DMS79 (cell line): ENCODE results near the gene ATP6V1A.

Experiments used
- DNase-seq: peaks from one replicate; lab custom pipeline; 2025; lab: John Stamatoyannopoulos, UW

ATP6V1A gene

DNA sequence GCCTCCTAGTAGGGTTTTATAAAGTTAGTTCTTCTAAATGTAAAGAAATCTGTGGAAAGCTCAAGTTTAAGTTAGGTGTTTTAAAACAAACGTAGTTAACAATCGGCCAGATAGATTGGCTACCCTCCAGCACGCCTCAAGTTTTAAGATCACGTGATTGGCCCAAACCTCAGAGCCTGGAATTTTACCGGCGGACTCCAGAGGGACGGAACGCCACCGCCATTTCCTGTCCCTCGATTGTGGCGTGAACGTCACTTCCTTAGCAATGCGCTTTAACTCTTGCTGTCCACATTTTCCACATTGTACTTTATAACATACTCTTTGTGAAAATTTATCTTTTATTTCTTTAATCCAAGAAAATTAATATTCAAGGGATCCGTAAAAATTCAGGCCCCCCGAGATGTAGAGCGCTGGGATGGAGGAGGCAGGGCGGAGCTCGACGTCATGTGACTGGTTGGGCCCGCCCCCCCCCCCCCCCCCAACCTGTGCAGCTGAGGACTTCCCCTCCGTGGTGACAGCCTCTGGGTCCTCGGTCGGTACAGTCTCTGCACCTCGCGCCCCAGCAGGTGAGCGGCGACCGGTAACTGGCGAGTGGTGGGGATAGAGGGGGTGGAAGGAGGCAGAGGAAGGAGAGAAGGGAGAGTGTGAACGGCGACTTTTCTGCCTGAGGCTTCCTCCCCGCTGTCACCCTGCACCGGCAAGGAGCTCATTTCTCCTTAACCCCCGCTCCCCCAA is at the start of gene ATP6V1A:
TSS of gene ATP6V1A (plus strand) at position 488 of the 735 bp plus-strand sequence. CDS start 31,719 bp downstream, outside the sequence.
- DNase-seq = peak; percentile 93

DNA sequence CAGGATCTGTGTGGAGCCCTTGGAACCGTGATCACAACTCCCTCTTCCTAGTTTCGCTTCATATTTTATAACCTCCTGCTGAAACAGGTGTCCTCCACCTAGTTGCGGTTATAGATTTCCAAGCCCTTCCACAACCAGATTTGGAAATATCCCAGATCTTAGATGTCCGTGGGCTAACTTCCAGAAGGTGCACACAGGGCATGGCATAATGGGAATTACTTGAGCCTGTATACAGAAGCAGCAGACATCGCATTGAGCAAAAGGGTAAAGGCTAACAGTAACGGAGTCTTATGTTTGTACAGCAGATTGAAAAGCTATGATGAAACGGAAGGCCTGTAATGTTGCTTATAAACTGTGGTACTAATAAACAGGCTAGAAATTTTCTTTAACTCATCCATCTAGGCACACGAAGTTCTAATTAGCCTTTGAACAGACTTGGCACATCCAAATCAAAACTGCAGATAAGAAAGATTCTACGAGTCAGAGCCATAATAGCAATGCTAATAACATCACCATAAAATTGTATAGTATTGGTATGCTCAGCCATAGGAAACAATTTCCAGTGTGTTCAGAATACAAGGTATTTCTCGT is 49.2 kb upstream of the ATP6V1A start:
- DNase-seq = no peak

DNA sequence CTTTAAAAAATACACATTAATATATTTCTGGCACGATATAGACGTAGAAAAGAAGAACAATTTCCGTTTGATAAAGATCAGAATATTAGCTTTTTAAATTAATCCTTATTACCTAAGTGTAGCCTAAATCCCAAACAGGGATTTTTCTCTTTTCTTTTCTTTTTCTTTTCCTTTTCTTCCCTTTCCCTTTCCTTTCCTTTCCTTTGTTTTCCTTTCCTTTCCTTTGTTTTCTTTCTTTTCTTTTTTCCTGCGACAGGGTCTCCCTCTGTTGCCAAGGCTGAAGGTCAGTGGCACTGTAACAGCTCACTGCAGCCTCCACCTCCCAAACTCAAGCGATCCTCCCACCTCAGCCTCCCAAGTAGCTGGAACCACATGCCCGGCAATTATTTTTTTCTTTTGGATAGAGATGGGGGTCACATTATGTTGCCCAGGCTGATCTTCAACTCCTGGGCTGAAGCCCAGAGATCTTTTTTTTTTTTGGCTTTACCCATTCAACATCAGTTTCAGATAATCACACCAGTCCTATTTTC is 48.6 kb upstream of the ATP6V1A start:
- DNase-seq = no peak

DNA sequence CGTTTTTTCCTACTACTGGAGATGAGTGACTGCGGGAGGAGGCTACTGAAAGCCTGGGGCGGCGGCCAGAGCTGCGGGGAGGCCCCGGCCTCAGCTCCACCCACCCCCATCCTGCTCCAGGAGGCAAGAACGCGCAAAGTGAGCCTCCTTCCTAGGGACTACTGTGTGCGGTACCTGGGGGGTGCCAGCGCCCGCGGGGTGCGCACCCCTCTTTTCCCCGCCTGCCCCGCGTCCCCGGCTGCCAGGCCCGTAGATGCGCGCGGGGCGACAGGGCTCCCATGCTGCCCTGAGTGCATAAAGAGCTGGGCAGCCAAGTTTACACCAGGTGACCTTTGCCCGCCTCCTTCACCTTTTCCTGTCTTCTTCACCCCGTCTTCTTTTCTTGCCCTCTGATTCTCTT is 47.9 kb upstream of the ATP6V1A start:
- no peak for DNase-seq

DNA sequence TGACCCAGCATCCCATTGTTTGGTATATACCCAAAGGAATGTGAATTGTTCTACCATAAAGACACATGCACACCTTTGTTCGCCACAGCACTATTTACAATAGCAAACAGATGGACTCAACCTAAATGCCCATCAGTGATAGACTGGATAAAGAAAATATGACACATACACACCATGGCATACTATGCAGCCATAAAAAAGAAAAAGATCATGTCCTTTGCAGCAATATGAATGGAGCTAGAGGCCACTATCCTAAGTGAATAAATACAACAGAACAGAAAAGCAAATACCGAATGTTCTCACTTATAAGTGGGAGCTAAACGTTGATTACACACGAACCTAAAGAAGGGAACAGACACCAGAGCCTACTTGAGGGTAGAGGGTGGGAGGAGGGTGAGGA is 39.0 kb upstream of the ATP6V1A start:
- DNase-seq = no peak

DNA sequence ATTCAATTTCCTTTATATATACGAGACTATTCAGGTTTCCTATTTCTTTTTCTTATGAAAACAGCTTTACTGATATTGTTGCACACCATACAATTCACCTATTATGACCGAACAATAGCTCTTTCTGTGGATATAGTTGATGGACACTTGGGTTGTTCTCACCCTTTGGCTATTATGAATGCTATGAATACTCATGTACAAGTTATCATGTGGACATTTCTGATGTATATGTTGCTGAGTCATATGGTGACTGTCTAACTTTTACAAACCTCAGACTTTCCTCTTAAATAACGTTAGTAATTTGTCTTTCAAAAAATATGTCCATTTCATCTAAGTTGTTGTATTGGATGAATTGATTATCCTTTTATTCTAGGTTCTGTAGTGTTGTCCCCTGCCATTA is 34.7 kb upstream of the ATP6V1A start:
- DNase-seq = no peak

DNA sequence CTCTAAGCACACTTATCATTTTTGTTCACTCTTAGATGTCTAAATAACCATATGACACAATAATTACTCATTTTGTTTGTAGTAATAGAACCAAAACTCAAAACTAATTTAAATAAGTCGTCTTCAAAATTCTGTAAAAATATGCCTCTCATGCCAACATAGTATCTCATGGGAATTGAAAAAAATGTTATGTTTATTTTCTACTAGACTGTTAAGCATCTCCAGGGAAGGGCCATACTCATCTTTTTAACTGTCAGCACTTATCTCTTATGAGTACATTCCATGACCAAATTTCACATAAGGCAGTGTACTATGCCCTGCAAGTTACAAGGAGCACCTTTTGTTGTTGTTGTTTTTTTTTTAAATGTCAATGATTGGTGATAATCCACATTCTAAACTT is 32.1 kb upstream of the ATP6V1A start:
- no peak for DNase-seq

DNA sequence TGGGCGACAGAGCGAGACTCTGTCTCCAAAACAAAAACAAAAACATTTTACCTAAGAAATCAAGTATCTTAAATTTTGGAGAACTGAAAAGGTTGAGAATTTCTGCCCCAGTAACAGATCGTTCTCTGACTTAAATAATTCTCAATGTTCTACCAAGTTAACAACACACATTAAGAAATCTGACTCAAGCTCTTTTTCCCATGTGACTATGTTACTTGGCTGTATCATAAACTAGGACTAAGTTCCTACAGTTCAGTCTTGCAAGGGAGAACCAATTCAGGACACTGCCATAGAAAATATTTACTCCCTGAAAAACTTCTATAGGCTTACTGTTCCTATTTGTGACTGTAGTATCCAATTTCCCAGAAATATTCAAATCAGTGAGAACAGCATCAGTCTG is 29.5 kb upstream of the ATP6V1A start:
- DNase-seq = no peak

DNA sequence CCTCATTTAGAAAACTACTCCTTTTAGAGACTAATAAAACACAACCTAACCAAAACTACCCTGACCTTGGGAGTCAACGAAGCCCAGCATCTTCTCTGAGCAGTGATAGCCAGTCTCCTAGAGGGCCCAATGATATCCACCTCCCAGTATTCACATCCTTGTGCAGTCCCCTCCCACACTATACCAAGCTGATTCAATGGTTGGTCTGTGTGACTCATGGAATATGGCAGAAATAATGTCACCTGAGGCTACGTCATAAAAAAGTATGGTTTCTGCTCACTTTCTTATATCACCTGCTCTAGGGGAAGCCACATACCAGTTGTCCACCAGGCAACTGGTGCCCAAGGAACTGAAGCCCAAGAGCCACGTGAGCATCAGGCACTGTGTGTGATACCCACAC is 29.0 kb upstream of the ATP6V1A start:
- no peak for DNase-seq

DNA sequence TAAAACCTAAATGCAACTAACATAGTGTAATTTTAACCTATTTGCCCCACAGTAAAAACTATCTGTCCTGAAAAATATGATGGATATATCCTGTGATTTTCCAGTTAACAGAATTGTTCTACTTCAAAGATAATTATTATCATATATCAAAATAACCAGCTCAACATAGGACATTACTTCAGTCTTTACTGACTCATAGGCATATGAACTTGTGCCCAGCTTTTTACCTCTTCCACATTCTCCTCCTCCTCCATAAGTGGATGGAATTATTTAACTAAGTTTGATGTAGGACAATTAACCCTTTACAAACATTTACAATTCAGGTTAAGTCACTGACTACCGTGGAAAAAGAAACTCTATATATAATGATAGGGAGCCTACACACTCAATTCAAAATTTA is 27.5 kb upstream of the ATP6V1A start:
- no peak for DNase-seq

DNA sequence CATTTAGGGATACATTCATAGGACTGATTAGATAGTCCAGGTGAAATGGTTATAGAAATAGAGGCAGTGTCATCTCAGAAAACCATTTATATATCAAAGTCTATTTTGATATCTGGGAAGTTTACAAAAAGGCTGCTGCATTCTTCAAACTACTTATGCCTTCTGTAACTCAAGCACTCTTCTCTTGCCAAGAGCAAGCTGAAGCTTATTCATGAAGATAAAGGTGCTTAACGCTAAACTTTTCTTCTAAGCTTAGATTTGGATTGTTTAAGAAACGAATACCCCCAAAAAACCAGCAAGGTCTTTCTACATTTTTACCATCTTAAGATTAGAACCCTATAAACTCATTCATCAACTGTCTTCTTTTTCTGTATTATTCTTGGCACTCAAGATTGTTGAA is 27.1 kb upstream of the ATP6V1A start:
- no peak for DNase-seq

DNA sequence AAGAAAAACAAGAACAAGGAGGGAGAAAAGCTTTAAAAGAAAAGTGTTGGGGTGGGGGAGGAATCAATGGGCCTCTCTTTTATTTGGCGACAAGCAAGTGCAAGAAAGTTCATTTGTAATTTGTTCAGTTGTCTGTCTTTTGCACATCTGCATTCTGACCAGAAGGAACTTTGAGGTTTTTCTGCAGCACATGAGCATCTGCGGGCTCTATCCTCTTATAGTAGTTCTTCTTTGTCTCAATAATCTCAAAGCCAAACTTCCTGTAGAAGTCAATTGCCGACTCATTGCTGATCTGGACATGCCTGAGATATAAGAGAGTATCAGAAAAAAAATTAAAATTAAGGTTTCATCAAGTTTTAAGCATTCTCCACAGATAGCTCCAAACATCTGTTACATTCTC is 25.2 kb upstream of the ATP6V1A start:
- no peak for DNase-seq

DNA sequence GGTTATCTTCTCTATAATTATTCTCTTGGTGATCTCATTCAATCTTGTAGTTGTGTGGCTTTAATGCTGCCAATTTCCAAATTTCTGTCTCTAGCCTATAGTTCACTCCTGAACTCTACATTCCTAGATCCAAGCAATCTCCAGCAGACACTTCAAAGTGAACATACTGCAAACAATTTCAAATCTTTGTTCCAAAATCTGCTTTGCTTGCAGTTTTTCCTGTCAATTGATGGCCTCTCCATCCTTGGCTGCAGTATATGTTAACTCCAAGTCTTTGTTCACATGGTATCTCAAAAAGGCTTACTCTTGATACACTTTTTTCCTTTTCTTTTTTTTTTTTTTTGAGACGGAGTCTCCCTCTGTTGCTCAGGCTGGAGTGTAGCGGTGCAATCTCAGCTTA is 18.2 kb upstream of the ATP6V1A start:
- DNase-seq = no peak

DNA sequence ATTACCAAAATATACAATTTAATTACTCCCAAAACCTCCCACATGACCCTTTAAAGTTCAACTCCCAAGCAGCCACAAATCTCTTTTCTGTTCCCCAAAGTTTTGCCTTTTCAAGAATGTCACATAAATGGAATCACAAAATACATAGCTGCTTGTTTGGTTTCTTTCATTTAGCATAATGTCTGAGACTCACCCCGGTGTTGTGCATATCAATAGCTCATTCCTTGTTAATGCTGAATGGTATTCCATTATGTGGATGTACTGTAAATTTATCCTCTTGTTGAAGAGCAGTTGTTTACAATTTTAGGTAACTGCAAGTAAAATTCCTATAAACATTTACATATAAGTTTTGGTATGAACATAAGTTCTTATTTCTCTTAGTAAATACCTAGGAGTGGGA is 16.3 kb upstream of the ATP6V1A start:
- no peak for DNase-seq

DNA sequence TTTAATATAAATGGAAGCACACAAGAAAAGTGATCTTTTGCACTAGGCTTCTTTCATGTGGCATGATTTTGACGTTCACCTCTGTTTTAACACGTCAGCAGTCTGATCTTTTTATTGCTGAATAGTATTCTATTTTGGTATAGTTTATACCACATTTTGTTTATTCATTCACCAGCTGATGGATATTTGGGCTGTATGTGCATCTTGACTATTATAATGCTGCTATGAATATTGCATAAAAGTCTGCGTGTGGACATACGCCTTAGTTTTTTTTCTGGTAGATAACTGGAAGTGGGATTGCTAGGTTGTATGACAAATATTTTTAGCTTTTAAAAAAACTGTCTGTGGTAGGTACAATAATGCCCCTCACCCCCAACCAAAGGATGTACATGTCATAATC is 15.1 kb upstream of the ATP6V1A start:
- DNase-seq = no peak

DNA sequence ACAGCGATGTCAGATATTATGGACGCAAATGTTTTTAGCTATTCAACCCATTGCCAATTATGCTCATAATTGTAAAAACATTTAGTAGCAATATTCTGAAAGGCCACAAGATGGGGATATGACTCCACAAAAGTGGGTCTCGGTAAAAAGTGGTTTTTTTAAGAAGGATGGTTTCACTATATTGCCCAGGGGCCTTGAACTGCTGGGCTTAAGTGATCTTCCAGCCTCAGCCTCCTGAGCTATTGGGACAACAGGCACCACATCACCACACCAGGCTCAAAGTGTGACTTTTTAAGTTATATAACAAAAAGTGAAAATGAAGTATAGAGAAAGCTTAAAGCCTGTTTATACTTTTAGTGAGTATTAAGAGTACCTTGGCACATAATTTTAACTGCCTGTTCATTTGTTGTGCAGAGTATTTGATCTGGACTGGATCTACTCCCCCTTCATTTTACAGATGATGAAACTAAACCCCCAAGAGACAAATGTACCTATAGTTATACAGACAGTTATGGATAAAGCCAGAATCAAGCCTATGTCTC is 10.2 kb upstream of the ATP6V1A start:
- peak; percentile 5 for DNase-seq

DNA sequence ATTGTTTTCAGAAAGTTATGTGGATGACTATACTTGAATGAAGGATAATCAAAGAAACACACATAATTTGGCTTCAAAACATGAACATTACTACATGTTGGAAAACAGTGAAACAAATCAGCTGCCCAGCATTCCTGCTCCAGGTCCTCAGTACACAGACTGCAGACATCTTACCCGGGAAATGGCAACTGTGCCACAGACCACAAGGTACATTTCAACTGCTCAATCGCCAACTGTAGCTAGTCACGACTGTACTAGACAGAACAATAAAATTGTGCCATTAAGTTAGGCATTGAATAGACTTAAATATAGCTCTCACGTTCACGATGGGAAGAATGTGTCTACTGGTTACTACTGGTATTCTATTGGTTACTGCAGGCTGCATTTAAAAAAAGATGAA is 5.7 kb upstream of the ATP6V1A start:
- no peak for DNase-seq

DNA sequence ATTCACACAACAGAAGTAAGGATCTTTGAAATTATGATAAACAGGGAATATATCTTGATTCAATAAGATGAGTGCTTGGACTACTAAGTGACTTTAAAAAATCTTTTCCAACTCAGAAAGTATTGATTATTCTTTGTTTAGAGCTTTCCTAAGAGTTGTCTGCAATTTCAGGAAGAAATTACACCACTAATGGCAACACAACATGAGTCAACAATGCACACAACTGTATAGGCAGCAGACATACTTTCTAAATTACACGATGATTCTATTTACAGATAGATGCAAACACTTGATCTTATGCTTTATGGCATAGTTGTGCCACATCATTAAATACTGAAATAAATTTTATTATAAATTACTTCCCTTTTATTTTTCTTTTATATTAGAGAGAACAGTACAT is 5.2 kb upstream of the ATP6V1A start:
- DNase-seq = no peak

DNA sequence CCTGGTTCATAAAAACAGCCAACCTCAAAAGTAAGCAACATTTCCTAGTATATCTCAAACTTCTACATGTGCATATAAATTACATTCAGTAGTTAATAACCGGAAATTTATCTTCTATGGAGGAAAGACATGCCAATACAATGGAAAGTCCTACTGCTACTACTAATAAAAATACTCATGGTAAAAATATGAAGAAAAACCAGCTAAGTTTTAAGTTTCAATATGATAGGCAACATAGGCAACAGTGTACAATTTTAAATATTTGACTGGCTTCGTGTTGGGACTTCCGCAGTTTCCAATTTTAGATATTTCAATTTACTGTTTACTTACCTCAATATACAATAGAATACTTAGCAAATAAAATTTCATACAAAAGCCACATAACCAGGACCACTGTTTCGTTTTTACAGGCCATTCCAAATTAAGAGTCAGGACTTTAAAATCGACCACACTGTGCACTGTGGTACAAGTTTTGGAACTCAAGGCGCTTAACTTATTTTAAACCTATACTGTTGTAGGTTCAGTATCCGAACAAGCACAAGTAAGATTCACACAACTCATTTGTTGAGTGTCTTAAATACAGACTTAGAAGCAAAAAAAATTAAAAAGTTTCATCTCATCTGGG is 3.7 kb upstream of the ATP6V1A start:
- no peak for DNase-seq

DNA sequence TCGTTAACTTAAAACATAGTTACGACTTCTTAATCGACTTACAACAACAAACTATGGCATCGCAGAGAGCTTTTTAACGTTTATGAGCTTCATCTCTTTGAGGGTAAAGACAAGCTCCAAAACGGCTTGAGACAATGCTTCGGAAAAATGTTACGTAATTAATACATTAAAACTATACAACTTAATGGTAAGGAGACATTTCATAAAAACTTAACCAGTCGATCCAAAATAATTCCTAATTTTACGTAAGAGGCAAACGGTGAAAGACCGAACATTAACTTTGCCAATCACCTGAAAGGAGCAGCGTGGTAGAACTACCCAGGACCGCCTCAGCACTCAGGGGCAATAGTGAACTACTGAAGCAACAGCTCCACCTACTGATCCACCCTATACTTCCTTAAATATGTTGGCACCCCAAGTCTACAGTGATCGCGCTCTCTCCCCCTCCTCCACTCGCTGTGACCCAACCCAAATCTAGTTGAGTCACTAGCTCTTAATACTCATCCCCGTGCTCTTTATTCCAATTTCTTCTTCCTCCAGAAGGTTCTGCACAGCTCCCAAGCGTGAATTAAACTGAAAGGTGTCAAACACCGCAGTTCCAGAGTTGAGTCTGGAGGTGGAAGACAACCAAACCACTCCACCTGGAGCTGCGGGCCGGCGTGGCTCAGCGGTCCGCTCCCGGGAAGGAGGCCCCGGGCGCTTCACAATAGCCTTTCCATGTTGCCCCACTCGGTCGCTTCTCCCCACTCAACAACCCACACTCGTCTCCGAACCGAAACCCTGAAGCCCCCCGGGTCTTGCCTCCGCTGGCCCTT is 1.7 kb upstream of the ATP6V1A start:
- peak; percentile 59 for DNase-seq

DNA sequence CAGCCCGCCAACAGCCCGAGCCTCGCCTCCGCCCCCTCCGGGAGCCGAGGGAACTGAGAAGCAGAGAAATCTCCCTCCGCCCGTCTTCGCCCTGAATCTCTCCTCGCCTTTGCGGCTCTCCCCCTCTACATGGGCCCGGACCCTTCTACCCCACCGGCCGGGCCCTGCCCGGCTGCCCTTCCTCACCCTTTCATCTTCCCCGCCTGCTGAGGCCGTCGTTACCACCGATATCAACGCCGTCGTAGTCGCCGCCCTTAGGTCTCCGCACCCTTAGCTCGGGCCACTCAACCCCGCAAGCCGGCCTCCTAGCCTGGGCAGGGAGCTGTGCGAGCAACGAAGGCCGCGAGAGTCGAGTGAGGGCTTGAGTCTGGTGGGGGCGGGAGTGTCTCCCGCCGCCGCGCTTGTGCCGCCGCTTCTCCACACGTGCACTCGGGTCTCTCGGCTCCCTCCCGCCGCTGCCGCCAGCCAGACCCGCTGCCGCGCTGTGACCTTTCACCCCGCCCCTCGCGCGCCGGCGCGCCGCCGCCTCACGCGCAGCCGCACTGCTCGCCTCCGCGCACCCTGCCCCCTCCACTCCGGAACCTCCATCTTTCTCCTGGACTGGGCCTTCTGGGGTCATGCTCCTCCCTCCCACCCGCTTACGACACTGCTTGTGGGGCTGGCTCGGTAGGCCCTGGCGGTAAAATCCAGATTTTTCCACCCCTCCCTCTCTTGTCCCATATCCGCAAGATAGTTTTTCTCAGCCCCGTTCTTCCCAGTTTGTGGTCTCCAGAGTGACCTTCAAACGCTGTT is 883 bp upstream of the ATP6V1A start, which contains the start of gene NAA50:
TSS of gene NAA50 (minus strand) at position 494 of the 792 bp plus-strand sequence. CDS start at position 194, 300 bp downstream.
- DNase-seq = peak; percentile 82
